Motor neuron (in vitro differentiated cells): ENCODE data around the gene CYP46A1. TPM values are rescaled to one million over a fixed set of nuclear protein-coding genes. Genes with fewer than 3 reads are reported as not detected.
"Not testable (repeated sequence)": the region's sequence is repeated elsewhere in the genome, so short reads cannot be mapped to it uniquely, and the experiment has no call there.

Experiments
- ATAC-seq, 8 experiments: fragments of 200-7000 bp; cut with Tn5 transposase; replicated peaks in 6 of 8; 2 replicates each; pipeline ENCODE4 v1.8.0; 2021; ENCODE audit warnings: mild to moderate bottlenecking in 8 of 8, moderate library complexity in 8 of 8
- H3K27ac ChIP-seq, 2 donors: fragments of 250-450 bp; sonication (Bioruptor Pico); 2 replicates each; pipeline ENCODE4 v1.9.0; 2021; ENCODE audit warnings: antibody characterized with exemption in 2 of 2, mild to moderate bottlenecking in 2 of 2, moderate library complexity in 1 of 2
- H3K4me1 ChIP-seq, 2 donors: fragments of 250-450 bp; sonication (Bioruptor Pico); replicated peaks in 1 of 2; 2 replicates each; pipeline ENCODE4 v1.6.1; 2021; ENCODE audit warnings: antibody characterized with exemption in 2 of 2, mild to moderate bottlenecking in 2 of 2, moderate library complexity in 1 of 2
- H3K4me3 ChIP-seq, 5 donors: fragments of 250-450 bp; sonication (Bioruptor Pico); 2 replicates each; pipeline ENCODE4 v1.9.0; 2021; ENCODE audit warnings: antibody characterized with exemption in 5 of 5, mild to moderate bottlenecking in 5 of 5, moderate library complexity in 4 of 5
- WGBS, 10 experiments: fragments of 450-650 bp; shearing (Covaris generic); methylation state at CpG; one replicate each; pipeline ENCODE4 v1.0.0; 2022; 5-methylcytosine and 5-hydroxymethylcytosine counted together
- in situ Hi-C, 9 experiments: fragments of 400-800 bp; cut with MboI; loops; one replicate each; pipeline ENCODE4 v1.15.0; 2021; ENCODE audit warnings: low sequenced_read_pairs in 9 of 9, low pct_unique_long_range_greater_than_20kb in 2 of 9; ENCODE audit not compliant: unreplicated experiment in 9 of 9
- total RNA-seq, 8 experiments: library from RNA; unstranded; fragments of 300-600 nt; gene quantifications; 2 replicates each; pipeline versions ENCODE4 v1.2.3 to v1.2.4, GENCODE V29; 2022

CYP46A1 gene
- 10 to 100 TPM in 1 of 8 experiments, 1 to 10 TPM in 7; 1.7 to 12.3 (median 3.7) TPM for total RNA-seq

GRCh38 chr14:99683619-99684409 is at the start of gene CYP46A1:
Gene CYP46A1, plus strand, starts transcription at chr14:99684298. Its CDS starts 120 bp downstream, at chr14:99684418.
- H3K27ac ChIP-seq = peak within 1 kb of the TSS; percentile 60 to 77
- in situ Hi-C loops = loop anchor here in 5 of 9 experiments (10.0 to 25.0 kb wide), 2 partner anchors 201 to 203 kb away; no protein-coding TSS in a partner anchor
- 0 to 2% methylated on average over 10 to 13 of the region's 83 CpGs; no CpG with 5 or more reads in 8 of the 10 experiments for WGBS, 10 experiments
- H3K4me1 ChIP-seq = peaks cover 0 to 4% of the 10 kb centered on the region in 2 donors
- peak within 1 kb of the TSS; percentile 73 to 90 (median 76) for H3K4me3 ChIP-seq
- peak; percentile 84 to 92 (median 88) for ATAC-seq

DNA sequence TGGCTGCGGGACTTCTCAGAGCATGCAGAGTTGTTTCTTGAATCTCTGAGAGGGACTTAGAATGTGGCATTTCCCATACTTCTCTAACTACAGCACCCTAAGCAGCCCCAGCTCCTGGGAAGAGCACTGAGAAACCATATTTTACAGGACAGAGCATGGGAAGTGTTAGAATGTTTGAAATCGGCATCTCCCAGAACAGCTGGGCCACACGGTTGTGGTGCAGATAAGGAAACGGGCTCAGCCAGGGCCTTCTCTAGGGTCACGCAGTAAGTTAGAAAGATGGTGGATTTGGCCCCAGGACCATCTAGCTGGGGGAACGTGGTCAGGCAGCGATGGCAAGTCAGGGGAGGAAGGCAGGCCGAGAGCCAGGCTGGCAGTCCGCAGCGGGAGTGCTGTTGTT is 49.7 kb upstream of the CYP46A1 start:
- no peak for ATAC-seq
- H3K4me1 ChIP-seq = peaks cover 5 to 11% of the 10 kb centered on the region in 2 donors
- H3K27ac ChIP-seq = no peak overlapping the region
- WGBS, 10 experiments = 47 to 100% (median 75%) methylated on average over 1 to 7 of the region's 10 CpGs; no CpG with 5 or more reads in 3 of the 10 experiments
- in situ Hi-C loops = loop anchor here in 7 of 9 experiments (10.0 to 25.0 kb wide), 4 partner anchors 97 to 122 kb away; no protein-coding TSS in a partner anchor
- no peak overlapping the region for H3K4me3 ChIP-seq

- no peak for ATAC-seq
- 100% methylated on average over 1 of the region's 8 CpGs; no CpG with 5 or more reads in 8 of the 10 experiments for WGBS, 10 experiments
- Histone ChIP-seq H3K4me1 (peaks cover 3 to 11% of the 10 kb centered on the region in 2 donors), H3K27ac (no peak overlapping the region), H3K4me3 (no peak overlapping the region)
- in situ Hi-C loops = loop anchor here in 7 of 9 experiments (10.0 to 25.0 kb wide), 4 partner anchors 98 to 123 kb away; no protein-coding TSS in a partner anchor
Observed at GRCh38 chr14:99635116-99635515, 49.0 kb upstream of the CYP46A1 start.

GRCh38 chr14:99636487-99636886 is 47.6 kb upstream of the CYP46A1 start:
- H3K4me1 ChIP-seq = peaks cover 3 to 11% of the 10 kb centered on the region in 2 donors
- no peak overlapping the region for H3K27ac ChIP-seq
- ATAC-seq = no peak
- in situ Hi-C loops = loop anchor here in 7 of 9 experiments (10.0 to 25.0 kb wide), 4 partner anchors 99 to 124 kb away; no protein-coding TSS in a partner anchor
- no peak overlapping the region for H3K4me3 ChIP-seq
- WGBS, 10 experiments = 42 to 83% (median 62%) methylated on average over 1 to 5 of the region's 5 CpGs; no CpG with 5 or more reads in 1 of the 10 experiments

DNA sequence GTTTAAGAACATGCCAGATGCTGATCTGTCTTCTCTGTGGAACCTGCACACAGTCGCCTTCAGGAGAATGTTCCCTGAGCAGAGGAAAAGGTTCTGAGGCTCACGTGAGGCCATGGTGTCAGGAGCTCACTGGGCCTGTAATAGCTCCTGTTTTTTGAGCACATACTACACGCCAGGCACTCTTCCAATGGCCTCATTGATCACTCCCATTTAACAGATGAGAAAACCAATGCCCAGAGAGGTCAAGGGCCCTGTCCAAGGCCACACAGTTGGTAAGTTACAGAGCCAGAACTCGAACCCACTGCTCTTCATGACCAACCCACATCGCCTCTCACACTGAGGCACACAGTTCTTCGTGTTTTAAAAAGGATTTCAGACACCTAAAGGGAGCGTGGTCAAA is 46.5 kb upstream of the CYP46A1 start:
- no peak for ATAC-seq
- Histone ChIP-seq H3K4me3 (no peak overlapping the region), H3K4me1 (peaks cover 3 to 11% of the 10 kb centered on the region in 2 donors), H3K27ac (no peak overlapping the region)
- 44 to 96% (median 73%) methylated on average over 1 to 6 of the region's 7 CpGs; no CpG with 5 or more reads in 2 of the 10 experiments for WGBS, 10 experiments
- in situ Hi-C loops = loop anchor here in 7 of 9 experiments (10.0 to 25.0 kb wide), 4 partner anchors 100 to 125 kb away; no protein-coding TSS in a partner anchor

DNA sequence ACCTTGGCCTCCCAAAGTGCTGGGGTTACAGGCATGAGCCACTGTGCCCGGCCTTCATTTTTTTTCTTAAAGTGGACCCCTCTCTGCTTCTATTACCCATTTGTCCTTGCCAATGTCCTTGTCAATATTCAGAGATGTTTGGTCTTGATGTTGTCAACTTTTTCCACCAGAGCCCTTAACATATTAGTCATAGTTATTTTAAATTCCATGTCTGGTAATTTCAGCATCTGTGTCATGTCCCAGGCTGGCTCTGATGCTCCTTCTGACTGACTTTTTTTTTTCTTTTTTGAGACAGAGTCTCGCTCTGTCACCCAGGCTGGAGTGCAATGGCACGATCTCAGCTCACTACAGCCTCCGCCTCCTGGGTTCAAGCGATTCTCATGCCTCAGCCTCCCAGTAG is 41.3 kb upstream of the CYP46A1 start:
- H3K27ac ChIP-seq, H3K4me1 ChIP-seq, H3K4me3 ChIP-seq: not testable (repeated sequence)
- WGBS, 10 experiments = 63 to 100% (median 86%) methylated on average over 1 to 4 of the region's 5 CpGs; no CpG with 5 or more reads in 1 of the 10 experiments
- ATAC-seq = peak in 1 of 8 experiments; percentile 36
- in situ Hi-C loops = loop anchor here in 4 of 9 experiments (25.0 kb wide), 2 partner anchors 105 to 130 kb away; no protein-coding TSS in a partner anchor

DNA sequence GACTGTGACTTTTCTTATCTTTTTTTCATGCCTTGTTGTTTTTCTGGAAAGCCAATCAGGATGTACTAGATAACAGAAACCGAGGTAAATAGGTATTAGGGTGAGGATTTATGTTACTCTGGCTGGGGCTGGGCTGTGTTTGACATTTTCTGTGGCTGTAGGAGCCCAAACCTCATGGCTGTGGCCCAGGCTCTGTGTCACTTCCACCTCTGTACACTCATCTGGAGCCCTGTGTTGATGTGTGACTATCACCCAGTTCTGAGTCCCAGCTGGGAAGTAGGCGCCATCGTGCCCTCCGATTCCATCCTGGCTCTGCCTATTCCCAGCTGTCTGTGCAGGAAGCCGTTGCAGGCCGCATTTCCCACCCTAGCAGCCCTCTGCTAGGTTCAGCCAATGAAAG is 40.8 kb upstream of the CYP46A1 start:
- Histone ChIP-seq H3K4me1 (peaks cover 3 to 12% of the 10 kb centered on the region in 2 donors), H3K4me3 (no peak overlapping the region), H3K27ac (no peak overlapping the region)
- in situ Hi-C loops = loop anchor here in 4 of 9 experiments (25.0 kb wide), 2 partner anchors 106 to 131 kb away; no protein-coding TSS in a partner anchor
- WGBS, 10 experiments = 73 to 100% (median 100%) methylated on average over 1 to 6 of the region's 6 CpGs; no CpG with 5 or more reads in 5 of the 10 experiments
- ATAC-seq = no peak

DNA sequence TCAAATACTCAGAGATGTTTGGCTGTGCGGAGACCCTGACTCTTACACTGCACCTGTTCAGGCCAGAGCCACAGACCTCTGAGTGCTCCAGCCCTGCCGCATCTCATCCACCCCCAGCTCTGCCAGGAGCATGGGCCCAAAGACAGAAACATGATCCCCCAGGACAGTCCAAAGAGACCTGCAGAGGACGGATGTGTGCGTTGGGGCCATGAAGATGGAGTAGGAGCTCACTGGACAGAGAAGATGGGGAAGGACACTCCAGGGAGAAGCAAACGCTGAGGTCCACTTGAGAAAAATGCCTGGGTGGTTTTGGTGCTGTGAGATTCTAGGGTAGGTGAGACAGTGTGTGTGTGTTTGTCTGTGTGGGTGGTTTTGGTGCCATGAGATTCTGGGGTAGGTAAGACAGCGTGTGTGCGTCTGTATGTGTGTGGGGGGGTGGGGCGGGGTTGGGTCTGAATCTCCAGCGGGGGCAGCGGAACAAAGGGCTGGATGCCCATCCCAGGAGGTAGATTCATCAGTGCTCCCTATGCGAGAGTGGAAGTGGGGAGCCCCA is 40.0 kb upstream of the CYP46A1 start:
- no peak overlapping the region for H3K27ac ChIP-seq
- WGBS, 10 experiments = 92 to 100% (median 100%) methylated on average over 1 to 4 of the region's 11 CpGs; no CpG with 5 or more reads in 4 of the 10 experiments
- no peak for ATAC-seq
- in situ Hi-C loops = loop anchor here in 4 of 9 experiments (25.0 kb wide), 2 partner anchors 107 to 132 kb away; no protein-coding TSS in a partner anchor
- peaks cover 3 to 12% of the 10 kb centered on the region in 2 donors for H3K4me1 ChIP-seq
- H3K4me3 ChIP-seq = no peak overlapping the region

GRCh38 chr14:99644723-99645544 is 39.2 kb upstream of the CYP46A1 start, which contains the start of gene HHIPL1:
Gene HHIPL1, plus strand, starts transcription at chr14:99645129. Its CDS starts 79 bp downstream, at chr14:99645208.
- H3K4me3 ChIP-seq = peak within 1 kb of the TSS in 1 of 5 donors; percentile 4
- H3K27ac ChIP-seq = no peak within 1 kb of the TSS
- in situ Hi-C loops = loop anchor here in 4 of 9 experiments (25.0 kb wide), 2 partner anchors 108 to 133 kb away; no protein-coding TSS in a partner anchor
- ATAC-seq = peak in 7 of 8 experiments; percentile 24 to 92 (median 63)
- peaks cover 3 to 12% of the 10 kb centered on the region in 2 donors for H3K4me1 ChIP-seq
- 0 to 36% methylated on average over 7 to 13 of the region's 91 CpGs; no CpG with 5 or more reads in 8 of the 10 experiments for WGBS, 10 experiments

DNA sequence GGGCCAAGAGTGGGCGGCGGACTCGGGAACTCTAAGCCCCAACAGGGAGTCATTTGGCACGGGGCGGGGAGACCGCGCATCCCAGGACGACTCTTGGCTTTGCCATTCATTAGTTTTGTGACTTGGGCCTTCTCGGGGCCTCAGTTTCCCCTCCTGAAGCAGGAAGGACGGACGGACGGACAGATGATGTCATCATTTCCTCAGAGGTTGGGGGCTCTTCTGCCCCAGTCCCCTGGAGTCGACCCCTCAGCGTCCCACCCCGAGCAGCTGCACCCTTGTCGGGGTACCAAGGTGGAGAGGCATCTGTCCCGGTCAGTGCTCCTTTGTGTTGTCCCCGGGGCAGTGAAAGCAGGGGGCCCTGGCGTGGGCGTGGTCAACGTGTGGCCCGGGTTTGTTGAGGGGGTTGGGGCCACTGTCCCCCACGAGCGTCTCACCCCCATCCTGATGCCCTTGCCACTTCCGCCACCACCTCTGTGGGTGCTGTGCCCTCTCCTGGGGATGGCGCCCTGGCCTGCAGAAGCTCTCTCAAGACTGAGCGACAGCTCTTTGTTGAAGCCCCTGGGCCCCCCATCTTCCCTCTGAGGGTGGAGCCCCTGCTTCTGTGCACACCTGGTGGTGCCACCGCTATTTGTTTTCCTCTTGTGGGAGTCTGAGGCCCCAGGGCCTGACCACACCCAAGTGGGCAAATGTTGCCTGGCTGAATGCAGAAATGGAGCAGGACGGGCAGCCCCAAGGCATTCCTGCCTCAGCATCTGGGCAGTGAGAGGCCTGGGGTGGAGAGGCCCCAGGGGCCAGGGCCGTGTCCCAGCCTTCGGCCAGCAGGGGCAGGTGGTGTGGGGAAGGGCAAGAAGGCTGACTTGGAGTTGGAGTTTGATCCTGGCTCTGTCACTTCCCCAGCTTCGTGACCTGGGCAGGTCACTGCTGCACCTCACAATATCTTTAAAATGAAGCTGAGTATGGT is 38.3 kb upstream of the CYP46A1 start:
- Histone ChIP-seq H3K27ac (no peak overlapping the region), H3K4me3 (no peak overlapping the region), H3K4me1 (peaks cover 3 to 12% of the 10 kb centered on the region in 2 donors)
- ATAC-seq = peak in 2 of 8 experiments; percentile 11 to 26
- 0 to 100% (median 62%) methylated on average over 1 to 12 of the region's 32 CpGs; no CpG with 5 or more reads in 7 of the 10 experiments for WGBS, 10 experiments
- in situ Hi-C loops = loop anchor here in 4 of 9 experiments (25.0 kb wide), 2 partner anchors 109 to 134 kb away; no protein-coding TSS in a partner anchor

- in situ Hi-C loops = loop anchor here in 4 of 9 experiments (25.0 kb wide), 2 partner anchors 110 to 135 kb away; no protein-coding TSS in a partner anchor
- 59 to 90% (median 71%) methylated on average over 1 to 4 of the region's 7 CpGs; no CpG with 5 or more reads in 6 of the 10 experiments for WGBS, 10 experiments
- Histone ChIP-seq H3K27ac (no peak overlapping the region), H3K4me3 (no peak overlapping the region), H3K4me1 (peaks cover 3 to 12% of the 10 kb centered on the region in 2 donors)
- no peak for ATAC-seq
Observed at GRCh38 chr14:99647411-99647810, 36.7 kb upstream of the CYP46A1 start.
